NCI-H187 (cell line): ENCODE results near the gene PSME2.

Experiments used
- DNase-seq, 2 experiments: peaks; one replicate each; lab custom pipeline; 2025; lab: John Stamatoyannopoulos, UW

The PSME2 gene

DNA sequence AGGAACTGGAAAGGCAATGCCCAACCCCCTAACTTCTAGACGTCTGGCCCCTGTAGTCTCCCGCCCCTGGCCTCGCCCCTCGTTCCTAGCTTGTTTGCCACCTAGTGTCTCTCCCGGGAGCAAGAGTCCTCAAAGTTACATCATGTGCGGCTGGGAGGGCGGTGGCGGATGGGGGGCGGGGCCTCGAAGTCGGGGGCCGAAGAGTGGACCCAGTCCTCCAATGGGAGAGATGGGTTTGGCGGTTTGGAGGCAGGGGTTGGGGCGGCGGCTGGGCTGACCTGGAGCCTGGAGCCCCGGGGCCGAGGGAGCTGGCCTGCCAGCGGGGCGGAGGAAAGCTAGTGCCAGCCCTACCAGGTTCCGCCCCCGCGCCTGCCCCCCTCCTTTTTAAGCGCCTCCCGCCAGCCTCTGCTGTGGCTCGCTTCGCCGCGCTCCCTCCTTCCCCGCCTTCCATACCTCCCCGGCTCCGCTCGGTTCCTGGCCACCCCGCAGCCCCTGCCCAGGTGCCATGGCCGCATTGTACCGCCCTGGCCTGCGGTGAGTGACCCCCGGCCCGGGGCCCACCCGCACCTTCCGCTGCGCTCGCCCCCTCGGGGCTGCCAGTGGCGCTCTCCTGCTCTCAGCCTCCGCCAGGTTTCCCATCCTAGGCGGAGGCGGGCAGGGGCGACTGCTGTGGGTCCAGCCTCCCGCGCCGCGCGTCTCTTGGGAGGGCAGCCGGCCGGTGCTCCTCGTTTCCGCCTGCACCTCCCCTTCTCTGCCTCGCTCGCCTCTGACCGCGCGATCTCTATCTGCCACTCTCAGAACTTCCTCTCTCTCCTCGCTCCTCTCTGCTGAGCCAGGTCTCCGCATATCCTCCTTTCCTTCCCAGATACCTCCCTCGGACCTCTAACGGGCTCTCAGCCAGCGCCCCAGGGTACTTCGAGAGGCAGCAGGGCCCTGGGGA, 52.2 kb downstream of the PSME2 start, which contains the start of gene PCK2:
TSS of gene PCK2 (plus strand) at position 411 of the 940 bp plus-strand sequence. CDS start at position 506, 95 bp downstream.
- peak; percentile 77 to 89 for DNase-seq
